Neural cell (in vitro differentiated cells): Measurements from ENCODE around the gene TMEM132C. TPM values are rescaled to one million over a fixed set of nuclear protein-coding genes. Genes with fewer than 3 reads are reported as not detected.

Source experiments
- H2AFZ ChIP-seq: fragments of 200-600, 300-800 bp; sonication (generic), shearing (Covaris generic); 2 replicates; pipeline ENCODE4 v1.6.0; 2014; ENCODE audit warnings: low read depth, mild to moderate bottlenecking, antibody characterized with exemption, low read length, moderate library complexity
- H3F3A ChIP-seq: fragments of 200-600 bp; shearing (Covaris generic); 2 replicates; pipeline ENCODE4 v1.6.1; 2016; ENCODE audit warnings: mild to moderate bottlenecking, moderate library complexity, mixed read lengths, antibody characterized with exemption, low read length; ENCODE audit not compliant: insufficient read depth, poor library complexity, severe bottlenecking
- H3K27ac ChIP-seq: fragments of 200-600, 300-800 bp; sonication (generic), shearing (Covaris generic); 2 replicates; pipeline ENCODE4 v1.5.1; 2014; ENCODE audit warnings: mild to moderate bottlenecking, low read length, moderate library complexity
- H3K27me3 ChIP-seq: fragments of 300-800, 200-600 bp; sonication (generic), shearing (Covaris generic); 2 replicates; pipeline ENCODE4 v1.6.0; 2014; ENCODE audit warnings: mild to moderate bottlenecking, low read depth, low read length, moderate library complexity; ENCODE audit not compliant: insufficient read depth
- H3K36me3 ChIP-seq: fragments of 300-800, 200-600 bp; sonication (generic), shearing (Covaris generic); 2 replicates; pipeline ENCODE4 v1.5.1; 2014; ENCODE audit warnings: mild to moderate bottlenecking, antibody characterized with exemption, low read length, moderate library complexity; ENCODE audit not compliant: insufficient read depth
- H3K4me2 ChIP-seq: fragments of 300-800, 200-600 bp; sonication (generic), shearing (Covaris generic); 2 replicates; pipeline ENCODE4 v1.6.0; 2014; ENCODE audit warnings: mild to moderate bottlenecking, low read length
- H3K4me3 ChIP-seq: fragments of 300-800, 200-600 bp; sonication (generic), shearing (Covaris generic); 2 replicates; pipeline ENCODE4 v1.5.1; 2014; ENCODE audit warnings: mild to moderate bottlenecking, low read length, moderate library complexity
- H3K79me2 ChIP-seq: fragments of 200-600 bp; shearing (Covaris generic); replicated peaks from 2 replicates; pipeline ENCODE4 v1.6.0; 2014; ENCODE audit warnings: mild to moderate bottlenecking, low read length, moderate library complexity; ENCODE audit not compliant: insufficient read depth
- H3K9ac ChIP-seq: fragments of 300-800, 200-600 bp; sonication (generic), shearing (Covaris generic); 2 replicates; pipeline ENCODE4 v1.6.1; 2016; ENCODE audit warnings: mild to moderate bottlenecking, low read length, mixed read lengths
- H3K9me2 ChIP-seq: fragments of 200-600 bp; shearing (Covaris generic); 2 replicates; pipeline ENCODE4 v1.6.1; 2016; ENCODE audit warnings: mild to moderate bottlenecking, low read length, mixed read lengths; ENCODE audit not compliant: insufficient read depth
- H3K9me3 ChIP-seq: fragments of 200-600, 300-800 bp; sonication (generic), shearing (Covaris generic); 2 replicates; pipeline ENCODE4 v1.6.1; 2016; ENCODE audit warnings: mild to moderate bottlenecking, mixed run types, low read length, moderate library complexity, mixed read lengths
- H4K20me1 ChIP-seq: fragments of 200-600 bp; shearing (Covaris generic); 2 replicates; pipeline ENCODE4 v1.6.1; 2016; ENCODE audit warnings: mild to moderate bottlenecking, mixed run types; ENCODE audit not compliant: insufficient read depth
- EP300 ChIP-seq: fragments of 450-650 bp; conservative IDR thresholded peaks from 2 replicates; pipeline ENCODE4 v1.6.1; 2014; ENCODE audit warnings: antibody characterized with exemption, mild to moderate bottlenecking, moderate library complexity; ENCODE audit not compliant: poor library complexity, severe bottlenecking
- EZH2 ChIP-seq: fragments of 200-600, 300-800 bp; shearing (Covaris generic), sonication (generic); IDR thresholded peaks from 2 replicates; pipeline ENCODE4 v1.6.1; 2014; ENCODE audit warnings: antibody characterized with exemption, low read length, borderline replicate concordance, mild to moderate bottlenecking; ENCODE audit not compliant: insufficient read depth, poor library complexity, severe bottlenecking
- MXI1 ChIP-seq: fragments of 450-650 bp; conservative IDR thresholded peaks from 2 replicates; pipeline ENCODE4 v1.6.1; 2014; ENCODE audit warnings: antibody characterized with exemption, mild to moderate bottlenecking; ENCODE audit not compliant: poor library complexity, severe bottlenecking
- POLR2AphosphoS5 ChIP-seq: IDR thresholded peaks from 2 replicates; pipeline ENCODE4 v1.6.1; 2012
- RAD21 ChIP-seq: fragments of 450-650 bp; conservative IDR thresholded peaks from 2 replicates; pipeline ENCODE4 v1.6.1; 2014; ENCODE audit warnings: antibody characterized with exemption, mild to moderate bottlenecking, moderate library complexity
- SMC3 ChIP-seq: fragments of 450-650 bp; conservative IDR thresholded peaks from 2 replicates; pipeline ENCODE4 v1.6.1; 2014; ENCODE audit warnings: antibody characterized with exemption, mild to moderate bottlenecking, moderate library complexity; ENCODE audit not compliant: poor library complexity
- TAF1 ChIP-seq: IDR thresholded peaks from 2 replicates; pipeline ENCODE4 v1.6.1; 2012; ENCODE audit warnings: low read depth
- polyA plus RNA-seq: library from polyadenylated mRNA; depleted of rRNA; stranded (reverse); fragments of >200 nt; gene quantifications from 2 replicates; pipeline ENCODE4 v1.2.3, GENCODE V29; 2014
- TF ChIP-seq, protein P1 (sequence below): IDR thresholded peaks from 2 replicates; pipeline ENCODE4 v1.6.1; 2012; ENCODE audit warnings: borderline replicate concordance
- TF ChIP-seq, protein P2 (sequence below): fragments of 450-650 bp; IDR thresholded peaks from 2 replicates; pipeline ENCODE4 v1.5.1; 2014; ENCODE audit warnings: antibody characterized with exemption, mild to moderate bottlenecking, moderate library complexity; ENCODE audit not compliant: poor library complexity, severe bottlenecking

The TMEM132C gene
- polyA plus RNA-seq, 1 donor from 2014 or later: 0.06 TPM

DNA sequence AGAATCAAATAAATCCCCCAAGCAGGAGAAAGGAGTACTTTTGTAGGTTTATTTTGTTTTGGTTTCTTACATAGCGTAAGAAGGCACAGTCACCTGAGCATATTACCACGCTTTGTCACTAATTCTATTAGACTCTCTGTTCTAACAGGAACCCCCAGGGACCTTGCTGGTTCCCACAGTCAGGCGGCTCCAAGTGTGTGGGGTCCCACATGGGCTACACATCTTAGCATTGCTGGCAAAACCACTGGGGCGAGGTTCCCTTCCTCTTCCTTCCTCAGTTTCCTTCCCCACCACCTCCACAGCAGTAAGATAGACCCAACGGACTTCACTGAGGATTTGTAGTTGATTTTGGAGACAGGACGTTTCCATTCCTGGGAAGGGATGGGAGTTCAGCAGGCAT lies 49.1 kb downstream of the TMEM132C start (continued):
- TF ChIP-seq, protein P1, sequence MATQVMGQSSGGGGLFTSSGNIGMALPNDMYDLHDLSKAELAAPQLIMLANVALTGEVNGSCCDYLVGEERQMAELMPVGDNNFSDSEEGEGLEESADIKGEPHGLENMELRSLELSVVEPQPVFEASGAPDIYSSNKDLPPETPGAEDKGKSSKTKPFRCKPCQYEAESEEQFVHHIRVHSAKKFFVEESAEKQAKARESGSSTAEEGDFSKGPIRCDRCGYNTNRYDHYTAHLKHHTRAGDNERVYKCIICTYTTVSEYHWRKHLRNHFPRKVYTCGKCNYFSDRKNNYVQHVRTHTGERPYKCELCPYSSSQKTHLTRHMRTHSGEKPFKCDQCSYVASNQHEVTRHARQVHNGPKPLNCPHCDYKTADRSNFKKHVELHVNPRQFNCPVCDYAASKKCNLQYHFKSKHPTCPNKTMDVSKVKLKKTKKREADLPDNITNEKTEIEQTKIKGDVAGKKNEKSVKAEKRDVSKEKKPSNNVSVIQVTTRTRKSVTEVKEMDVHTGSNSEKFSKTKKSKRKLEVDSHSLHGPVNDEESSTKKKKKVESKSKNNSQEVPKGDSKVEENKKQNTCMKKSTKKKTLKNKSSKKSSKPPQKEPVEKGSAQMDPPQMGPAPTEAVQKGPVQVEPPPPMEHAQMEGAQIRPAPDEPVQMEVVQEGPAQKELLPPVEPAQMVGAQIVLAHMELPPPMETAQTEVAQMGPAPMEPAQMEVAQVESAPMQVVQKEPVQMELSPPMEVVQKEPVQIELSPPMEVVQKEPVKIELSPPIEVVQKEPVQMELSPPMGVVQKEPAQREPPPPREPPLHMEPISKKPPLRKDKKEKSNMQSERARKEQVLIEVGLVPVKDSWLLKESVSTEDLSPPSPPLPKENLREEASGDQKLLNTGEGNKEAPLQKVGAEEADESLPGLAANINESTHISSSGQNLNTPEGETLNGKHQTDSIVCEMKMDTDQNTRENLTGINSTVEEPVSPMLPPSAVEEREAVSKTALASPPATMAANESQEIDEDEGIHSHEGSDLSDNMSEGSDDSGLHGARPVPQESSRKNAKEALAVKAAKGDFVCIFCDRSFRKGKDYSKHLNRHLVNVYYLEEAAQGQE: no peak
- TF ChIP-seq MXI1: no peak

GRCh38 chr12:128316973-128317526 lies 50.1 kb downstream of the TMEM132C start:
- Histone ChIP-seq H2AFZ (no peak overlapping the region), H3K9me2 (no peaks in the 10 kb centered on the region), H3K27me3 (no peaks in the 10 kb centered on the region), H3K79me2 (no peaks in the 10 kb centered on the region), H3K4me3 (no peak overlapping the region), H3K9ac (no peak overlapping the region), H4K20me1 (no peaks in the 10 kb centered on the region), H3K9me3 (no peaks in the 10 kb centered on the region), H3K36me3 (no peaks in the 10 kb centered on the region), H3K27ac (no peak overlapping the region), H3F3A (no peaks in the 10 kb centered on the region), H3K4me2 (no peak overlapping the region)
- no peak for TF ChIP-seq TAF1
- no peak for TF ChIP-seq MXI1
- no peak for TF ChIP-seq RAD21
- no peak for TF ChIP-seq POLR2AphosphoS5
- TF ChIP-seq, protein P1: no peak
- TF ChIP-seq EZH2: no peak
- no peak for TF ChIP-seq SMC3
- TF ChIP-seq, protein P2, sequence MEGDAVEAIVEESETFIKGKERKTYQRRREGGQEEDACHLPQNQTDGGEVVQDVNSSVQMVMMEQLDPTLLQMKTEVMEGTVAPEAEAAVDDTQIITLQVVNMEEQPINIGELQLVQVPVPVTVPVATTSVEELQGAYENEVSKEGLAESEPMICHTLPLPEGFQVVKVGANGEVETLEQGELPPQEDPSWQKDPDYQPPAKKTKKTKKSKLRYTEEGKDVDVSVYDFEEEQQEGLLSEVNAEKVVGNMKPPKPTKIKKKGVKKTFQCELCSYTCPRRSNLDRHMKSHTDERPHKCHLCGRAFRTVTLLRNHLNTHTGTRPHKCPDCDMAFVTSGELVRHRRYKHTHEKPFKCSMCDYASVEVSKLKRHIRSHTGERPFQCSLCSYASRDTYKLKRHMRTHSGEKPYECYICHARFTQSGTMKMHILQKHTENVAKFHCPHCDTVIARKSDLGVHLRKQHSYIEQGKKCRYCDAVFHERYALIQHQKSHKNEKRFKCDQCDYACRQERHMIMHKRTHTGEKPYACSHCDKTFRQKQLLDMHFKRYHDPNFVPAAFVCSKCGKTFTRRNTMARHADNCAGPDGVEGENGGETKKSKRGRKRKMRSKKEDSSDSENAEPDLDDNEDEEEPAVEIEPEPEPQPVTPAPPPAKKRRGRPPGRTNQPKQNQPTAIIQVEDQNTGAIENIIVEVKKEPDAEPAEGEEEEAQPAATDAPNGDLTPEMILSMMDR: no peak
- TF ChIP-seq EP300: no peak
